ENCODE results near the gene ALDH3B2. TPM values are rescaled to one million over a fixed set of nuclear protein-coding genes. Genes with fewer than 3 reads are reported as not detected.

ALDH3B2 gene
- total RNA-seq, 2 experiments from 2014 or later, result not detected

DNA sequence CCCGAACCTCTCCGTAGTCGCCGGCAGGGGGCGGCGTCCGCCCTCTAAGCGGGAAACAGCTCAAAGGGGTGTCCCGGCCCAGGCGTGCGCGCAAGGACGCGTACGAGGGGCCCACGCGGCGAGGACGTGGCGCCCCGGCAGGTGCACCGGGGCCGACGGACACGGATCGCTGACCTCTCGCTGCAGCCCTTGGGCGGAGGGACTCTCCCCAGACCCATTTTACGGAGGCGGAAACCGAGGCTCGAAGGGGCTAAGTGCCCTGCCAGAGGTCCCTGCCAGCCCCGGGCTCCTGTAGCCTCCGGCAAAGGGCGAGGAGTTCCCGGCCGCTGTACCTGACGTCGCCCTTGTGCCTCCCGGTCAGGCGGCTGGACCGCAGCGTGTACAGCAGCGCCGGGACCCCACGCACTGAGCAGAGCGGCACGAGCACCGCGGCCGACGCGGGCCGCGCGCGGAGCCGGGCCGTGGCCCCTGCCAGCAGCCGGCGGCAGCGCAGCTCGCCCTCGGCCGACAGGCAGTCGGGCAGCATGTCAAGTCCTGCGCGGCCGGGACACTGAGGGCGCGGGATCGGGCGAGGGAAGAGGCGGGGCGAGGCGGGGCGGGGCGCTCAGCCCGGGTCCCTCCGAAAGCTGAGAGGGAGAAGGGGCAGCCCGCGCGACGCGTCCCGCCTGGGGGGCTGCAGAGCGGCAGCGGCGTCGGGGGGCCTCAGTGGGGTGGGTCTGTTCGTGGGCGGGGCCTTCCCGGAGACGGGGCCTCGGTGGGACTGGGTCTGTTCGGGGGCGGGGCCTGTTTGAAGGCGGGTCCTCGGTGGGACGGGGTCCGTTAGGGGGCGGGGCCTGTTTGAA is 44.8 kb downstream of the ALDH3B2 start, which contains the start of gene NUDT8:
Gene NUDT8, minus strand, starts transcription at position 552 of the 842 bp plus-strand sequence. Its CDS starts 26 bp downstream, at position 526.
- Mint-ChIP-seq H3K4me1 (ENCODE audit: low read depth) (peaks cover 7% of the 10 kb centered on the region), H3K27ac (peak within 1 kb of the TSS; percentile 93), H3K4me3 (peak within 1 kb of the TSS; percentile 72), H3K36me3 (ENCODE audit: low read depth) (peaks cover 5% of the 10 kb centered on the region), H3K9me3 (no peaks in the 10 kb centered on the region), H3K27me3 (no peaks in the 10 kb centered on the region)
- TF ChIP-seq, protein P1, sequence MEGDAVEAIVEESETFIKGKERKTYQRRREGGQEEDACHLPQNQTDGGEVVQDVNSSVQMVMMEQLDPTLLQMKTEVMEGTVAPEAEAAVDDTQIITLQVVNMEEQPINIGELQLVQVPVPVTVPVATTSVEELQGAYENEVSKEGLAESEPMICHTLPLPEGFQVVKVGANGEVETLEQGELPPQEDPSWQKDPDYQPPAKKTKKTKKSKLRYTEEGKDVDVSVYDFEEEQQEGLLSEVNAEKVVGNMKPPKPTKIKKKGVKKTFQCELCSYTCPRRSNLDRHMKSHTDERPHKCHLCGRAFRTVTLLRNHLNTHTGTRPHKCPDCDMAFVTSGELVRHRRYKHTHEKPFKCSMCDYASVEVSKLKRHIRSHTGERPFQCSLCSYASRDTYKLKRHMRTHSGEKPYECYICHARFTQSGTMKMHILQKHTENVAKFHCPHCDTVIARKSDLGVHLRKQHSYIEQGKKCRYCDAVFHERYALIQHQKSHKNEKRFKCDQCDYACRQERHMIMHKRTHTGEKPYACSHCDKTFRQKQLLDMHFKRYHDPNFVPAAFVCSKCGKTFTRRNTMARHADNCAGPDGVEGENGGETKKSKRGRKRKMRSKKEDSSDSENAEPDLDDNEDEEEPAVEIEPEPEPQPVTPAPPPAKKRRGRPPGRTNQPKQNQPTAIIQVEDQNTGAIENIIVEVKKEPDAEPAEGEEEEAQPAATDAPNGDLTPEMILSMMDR (IDR thresholded peaks at IDR 0.05), result peak; percentile 96
- CTCF ChIA-PET, result interaction anchor here (0.6 to 8.6 kb wide), 20 partner anchors 10 to 389 kb away, joined by 3 to 127 read pairs (median 4); partner anchors contain the start of genes ACY3, GSTP1 and TBX10
- POLR2A ChIA-PET, result interaction anchor here (0.6 to 5.9 kb wide), 17 partner anchors 8 to 192 kb away, joined by 3 to 48 read pairs (median 5); partner anchors contain the start of genes ACY3, GSTP1, NDUFV1 and PTPRCAP
- ATAC-seq, result peak; percentile 60
- peak; percentile 94 for DNase-seq
- intact Hi-C loops (cut with micrococcal nuclease), result no loop called here

DNA sequence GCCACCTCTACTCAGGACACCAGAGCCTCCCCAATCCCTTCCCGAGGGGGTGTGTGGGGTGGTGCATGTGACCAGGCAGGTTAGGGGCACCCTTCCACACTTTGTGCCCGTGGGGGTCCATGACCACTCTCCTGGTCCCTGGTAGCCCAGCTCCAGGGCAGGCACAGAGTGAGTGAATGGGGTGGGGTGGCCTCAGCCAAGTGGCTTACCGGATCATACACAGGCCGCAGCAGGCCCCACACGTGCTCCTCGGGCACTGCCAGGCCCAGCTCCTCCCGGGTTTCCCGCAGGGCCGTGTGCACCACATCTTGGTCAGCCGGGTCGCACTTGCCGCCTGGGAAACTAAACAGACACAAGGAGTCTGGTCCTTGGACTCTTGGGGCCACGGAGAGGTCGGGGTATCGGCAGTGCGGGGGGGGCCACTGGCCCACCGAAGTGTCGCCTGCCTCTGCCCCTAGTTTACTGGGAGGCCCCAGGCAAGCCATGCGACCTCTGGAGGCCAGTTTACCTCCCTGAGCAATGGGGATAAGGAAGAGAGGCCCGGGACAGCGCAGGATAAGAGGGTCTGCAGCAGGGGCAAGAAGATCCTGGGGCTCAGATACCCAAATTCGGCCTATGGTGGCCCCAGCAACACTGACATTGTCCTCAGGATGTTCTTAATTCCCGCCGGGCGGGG is 45.6 kb downstream of the ALDH3B2 start:
- H3K36me3 Mint-ChIP-seq (ENCODE audit: low read depth), result peaks cover 5% of the 10 kb centered on the region
- peak overlapping the region; percentile 72 for H3K4me3 Mint-ChIP-seq
- peaks cover 7% of the 10 kb centered on the region for H3K4me1 Mint-ChIP-seq (ENCODE audit: low read depth)
- TF ChIP-seq, protein P1 (IDR thresholded peaks at IDR 0.05), result no peak
- H3K27me3 Mint-ChIP-seq, result no peaks in the 10 kb centered on the region
- intact Hi-C loops (cut with micrococcal nuclease), result no loop called here
- POLR2A ChIA-PET, result interaction anchor here (1.0 to 5.9 kb wide), 15 partner anchors 9 to 191 kb away, joined by 3 to 48 read pairs (median 5); partner anchors contain the start of genes ACY3, GSTP1, NDUFV1 and PTPRCAP
- CTCF ChIA-PET, result interaction anchor here (0.6 to 8.6 kb wide), 19 partner anchors 9 to 388 kb away, joined by 3 to 127 read pairs (median 4); partner anchors contain the start of genes ACY3, GSTP1 and TBX10
- DNase-seq (no peak), ATAC-seq (no peak)
- H3K9me3 Mint-ChIP-seq, result no peaks in the 10 kb centered on the region
- peak overlapping the region; percentile 74 for H3K27ac Mint-ChIP-seq

DNA sequence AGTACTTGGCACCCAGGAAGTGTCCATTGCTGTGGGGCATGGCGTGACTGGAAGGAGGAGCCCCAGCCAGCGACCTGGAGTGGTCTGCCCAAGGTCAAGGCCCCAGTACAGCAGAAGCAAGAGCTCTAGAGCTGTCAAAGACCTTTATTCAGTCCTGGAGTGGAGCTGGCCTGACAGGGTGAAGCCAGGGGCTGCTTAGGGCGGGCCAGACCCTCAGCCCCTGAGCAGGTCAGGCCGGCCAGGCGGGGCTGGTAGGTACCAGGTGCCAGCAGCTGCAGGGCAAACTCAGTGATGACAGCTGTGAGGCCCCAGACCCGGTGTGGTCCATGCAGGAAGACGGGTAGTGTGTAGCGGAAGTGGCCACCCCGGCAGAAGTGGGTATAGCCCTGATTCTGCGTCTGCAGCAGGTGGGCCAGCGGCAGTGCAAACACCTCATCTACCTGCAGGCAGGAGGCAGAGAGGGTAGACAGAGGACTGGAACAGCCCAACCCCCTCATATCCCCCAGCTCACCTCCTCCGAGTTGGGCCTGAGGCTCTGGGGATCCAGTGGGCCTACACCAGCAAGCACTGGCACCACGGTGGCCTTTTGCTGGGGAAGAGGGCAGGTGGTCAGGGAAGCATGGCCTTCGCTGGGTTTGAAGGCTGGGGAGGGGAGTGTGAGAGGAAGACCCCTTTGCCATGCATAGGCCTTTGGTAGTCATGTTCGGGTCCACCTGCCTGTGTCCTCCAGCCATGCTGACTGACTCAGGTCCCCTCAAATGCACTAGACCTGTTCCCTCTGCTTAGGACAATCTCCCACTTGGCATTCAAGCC is 46.4 kb downstream of the ALDH3B2 start:
- H3K36me3 Mint-ChIP-seq (ENCODE audit: low read depth), result peaks cover 5% of the 10 kb centered on the region
- H3K9me3 Mint-ChIP-seq, result no peaks in the 10 kb centered on the region
- DNase-seq, result no peak
- TF ChIP-seq, protein P1 (IDR thresholded peaks at IDR 0.05), result no peak
- no peaks in the 10 kb centered on the region for H3K27me3 Mint-ChIP-seq
- ChIA-PET POLR2A (interaction anchor here (0.6 to 5.9 kb wide), 10 partner anchors 10 to 190 kb away, joined by 3 to 48 read pairs (median 8); partner anchors contain the start of genes ACY3, NDUFV1 and PTPRCAP), CTCF (interaction anchor here (0.6 to 8.6 kb wide), 10 partner anchors 8 to 110 kb away, joined by 3 to 127 read pairs (median 6); partner anchors contain the start of gene ACY3)
- intact Hi-C loops (cut with micrococcal nuclease), result no loop called here
- H3K4me1 Mint-ChIP-seq (ENCODE audit: low read depth), result peaks cover 7% of the 10 kb centered on the region
- no peak for ATAC-seq
- H3K4me3 Mint-ChIP-seq, result peak overlapping the region; percentile 72
- peak overlapping the region; percentile 63 for H3K27ac Mint-ChIP-seq

DNA sequence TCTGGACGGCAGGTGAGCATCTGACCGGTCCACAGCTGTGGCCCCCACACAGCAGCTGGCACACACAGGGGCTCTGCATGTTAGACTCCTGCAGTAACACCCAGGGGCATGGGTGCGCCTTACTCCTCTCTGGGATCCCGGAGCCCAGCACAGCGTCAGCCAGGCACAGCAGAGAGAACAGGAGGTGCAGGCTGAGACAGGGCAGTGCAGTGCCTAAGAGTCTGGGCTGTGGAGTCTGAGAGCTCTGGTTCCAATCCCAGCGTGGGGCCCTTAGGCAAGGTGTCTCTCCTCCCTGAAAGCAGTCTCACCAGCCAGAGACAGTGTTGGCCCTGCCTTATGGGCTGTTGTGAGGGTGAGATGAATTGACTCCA is 47.0 kb downstream of the ALDH3B2 start:
- TF ChIP-seq, protein P1 (IDR thresholded peaks at IDR 0.05), result no peak
- Mint-ChIP-seq H3K4me3 (no peak overlapping the region), H3K27me3 (no peaks in the 10 kb centered on the region), H3K9me3 (no peaks in the 10 kb centered on the region), H3K4me1 (ENCODE audit: low read depth) (peaks cover 7% of the 10 kb centered on the region), H3K36me3 (ENCODE audit: low read depth) (peaks cover 5% of the 10 kb centered on the region), H3K27ac (no peak overlapping the region)
- ChIA-PET POLR2A (interaction anchor here (2.7 to 5.9 kb wide), 2 partner anchors 10 to 13 kb away, joined by 10 to 48 read pairs; no protein-coding TSS in a partner anchor), CTCF (interaction anchor here (0.8 to 8.6 kb wide), 5 partner anchors 12 to 64 kb away, joined by 3 to 127 read pairs (median 66); partner anchors contain the start of gene ACY3)
- intact Hi-C loops (cut with micrococcal nuclease), result no loop called here
- ATAC-seq (no peak), DNase-seq (no peak)
